CD4-positive, alpha-beta memory T cell (primary cell): ENCODE data around the gene AFG1L. TPM values are rescaled to one million over a fixed set of nuclear protein-coding genes. Genes with fewer than 3 reads are reported as not detected.

Experiments
- CTCF ChIA-PET: fragments of 350-600 bp; sonication (Branson Sonifier 250); formaldehyde crosslinking; loops from one replicate; lab custom pipeline; 2021; ENCODE audit warnings: inconsistent platforms; ENCODE audit not compliant: partially characterized antibody; lab: Charles Lee
- POLR2A ChIA-PET: fragments of 350-600 bp; sonication (Branson Sonifier 250); formaldehyde crosslinking; loops from one replicate; lab custom pipeline; 2021; ENCODE audit not compliant: partially characterized antibody; lab: Charles Lee
- DNase-seq, 5 donors: peaks; one replicate each; pipeline versions ENCODE4 v3.0.0 to v3.0.0-alpha.2; 2020 to 2022; ENCODE audit warnings: mixed read lengths in 1 of 5
- H3K27ac ChIP-seq: one replicate; pipeline ENCODE4 v1.7.0; 2013; ENCODE audit warnings: low read depth, low read length
- H3K27me3 ChIP-seq: 2 replicates; pipeline ENCODE4 v1.7.0; 2013; ENCODE audit warnings: mild to moderate bottlenecking, low read length, moderate library complexity; ENCODE audit not compliant: insufficient read depth
- H3K36me3 ChIP-seq: 2 replicates; pipeline ENCODE4 v1.7.0; 2013; ENCODE audit warnings: mild to moderate bottlenecking, low read length, moderate library complexity; ENCODE audit not compliant: insufficient read depth
- H3K4me1 ChIP-seq: 2 replicates; pipeline ENCODE4 v1.7.0; 2013; ENCODE audit warnings: mild to moderate bottlenecking, low read length, moderate library complexity; ENCODE audit not compliant: insufficient read depth
- H3K4me3 ChIP-seq, 2 donors: one replicate each; pipeline ENCODE4 v1.7.0; 2013; ENCODE audit warnings: low read length in 2 of 2, mild to moderate bottlenecking in 1 of 2
- H3K9me3 ChIP-seq, 2 donors: one replicate each; pipeline ENCODE4 v1.7.0; 2013; ENCODE audit warnings: low read length in 2 of 2, control low read depth in 1 of 2; ENCODE audit not compliant: control insufficient read depth in 1 of 2
- H3K27ac Mint-ChIP-seq, 7 donors: one replicate each; pipeline ENCODE4 v1.8.0; 2020 to 2021; ENCODE audit warnings: mixed read lengths in 7 of 7, mild to moderate bottlenecking in 6 of 7, inconsistent platforms in 3 of 7, moderate library complexity in 3 of 7
- H3K27me3 Mint-ChIP-seq, 2 donors: one replicate each; pipeline ENCODE4 v1.8.0; 2020 to 2021; ENCODE audit warnings: mixed read lengths in 2 of 2
- H3K36me3 Mint-ChIP-seq, 2 donors: one replicate each; pipeline ENCODE4 v1.8.0; 2020 to 2021; ENCODE audit warnings: mixed read lengths in 2 of 2, inconsistent platforms in 1 of 2, mild to moderate bottlenecking in 1 of 2
- H3K4me1 Mint-ChIP-seq, 4 donors: one replicate each; pipeline ENCODE4 v1.8.0; 2020 to 2021; ENCODE audit warnings: mixed read lengths in 4 of 4, mild to moderate bottlenecking in 1 of 4
- H3K4me3 Mint-ChIP-seq, 8 donors: one replicate each; pipeline ENCODE4 v1.8.0; 2020 to 2021; ENCODE audit warnings: mixed read lengths in 8 of 8, mild to moderate bottlenecking in 7 of 8, moderate library complexity in 6 of 8, inconsistent platforms in 3 of 8
- H3K9me3 Mint-ChIP-seq, 8 donors: one replicate each; pipeline ENCODE4 v1.8.0; 2020 to 2021; ENCODE audit warnings: mixed read lengths in 8 of 8, mild to moderate bottlenecking in 5 of 8, inconsistent platforms in 3 of 8, moderate library complexity in 1 of 8
- intact Hi-C: fragments of 100-400 bp; cut with micrococcal nuclease; formaldehyde crosslinking; loops from one replicate; pipeline ENCODE4 v1.15.1; 2023
- polyA plus RNA-seq, 2 donors: library from polyadenylated mRNA; unstranded; fragments of 300-500 nt; fragmentation: Illumina TruSeq; gene quantifications; one replicate each; pipeline ENCODE4 v1.2.3, GENCODE V29; 2021
- total RNA-seq, 2 experiments: library from RNA; stranded (reverse); gene quantifications; one replicate each; pipeline ENCODE4 v1.2.3, GENCODE V29; 2021

Gene AFG1L
- total and polyA plus RNA-seq, 4 experiments from 2014 or later, result 1.5 to 6.6 (median 4.5) TPM

- no peaks in the 10 kb centered on the region for H3K4me1 Mint-ChIP-seq
- no peaks in the 10 kb centered on the region for H3K27me3 Mint-ChIP-seq
- POLR2A ChIA-PET, result no interaction called here
- no peak for DNase-seq
- H3K27me3 ChIP-seq, result no peaks in the 10 kb centered on the region
- no peak overlapping the region for H3K27ac ChIP-seq
- H3K4me3 Mint-ChIP-seq, result no peak overlapping the region
- no peaks in the 10 kb centered on the region for H3K36me3 ChIP-seq
- no peaks in the 10 kb centered on the region for H3K9me3 Mint-ChIP-seq
- no peaks in the 10 kb centered on the region for H3K36me3 Mint-ChIP-seq
- H3K4me1 ChIP-seq, result no peaks in the 10 kb centered on the region
- CTCF ChIA-PET, result interaction anchor here (0.5 kb wide), 1 partner anchor 525 kb away, joined by 3 read pairs; no protein-coding TSS in a partner anchor
- no peak overlapping the region for H3K27ac Mint-ChIP-seq
- H3K9me3 ChIP-seq, result no peaks in the 10 kb centered on the region
- no peak overlapping the region for H3K4me3 ChIP-seq
- intact Hi-C loops, result no loop called here
Measured at GRCh38 chr6:108421366-108421765, 126.5 kb downstream of the AFG1L start.

GRCh38 chr6:108423982-108424705, 129.3 kb downstream of the AFG1L start:
- Histone ChIP-seq H3K4me3 (no peak overlapping the region), H3K27ac (no peak overlapping the region), H3K9me3 (no peaks in the 10 kb centered on the region), H3K4me1 (no peaks in the 10 kb centered on the region), H3K27me3 (no peaks in the 10 kb centered on the region), H3K36me3 (no peaks in the 10 kb centered on the region)
- Mint-ChIP-seq H3K4me1 (no peaks in the 10 kb centered on the region), H3K36me3 (peaks cover 0 to 8% of the 10 kb centered on the region in 2 donors), H3K4me3 (no peak overlapping the region), H3K27me3 (no peaks in the 10 kb centered on the region), H3K9me3 (peaks cover 0 to 2% (median 0%) of the 10 kb centered on the region in 8 donors), H3K27ac (no peak overlapping the region)
- DNase-seq, result no peak
- intact Hi-C loops, result no loop called here
- CTCF ChIA-PET, result no interaction called here
- POLR2A ChIA-PET, result no interaction called here

- H3K4me1 ChIP-seq, result no peaks in the 10 kb centered on the region
- ChIA-PET POLR2A (no interaction called here), CTCF (no interaction called here)
- no peak for DNase-seq
- Mint-ChIP-seq H3K27ac (no peak overlapping the region), H3K36me3 (peaks cover 0 to 14% of the 10 kb centered on the region in 2 donors), H3K27me3 (no peaks in the 10 kb centered on the region), H3K9me3 (peaks cover 0 to 3% (median 0%) of the 10 kb centered on the region in 8 donors), H3K4me3 (no peak overlapping the region), H3K4me1 (no peaks in the 10 kb centered on the region)
- H3K36me3 ChIP-seq, result no peaks in the 10 kb centered on the region
- H3K27ac ChIP-seq, result no peak overlapping the region
- H3K27me3 ChIP-seq, result no peaks in the 10 kb centered on the region
- intact Hi-C loops, result no loop called here
- no peaks in the 10 kb centered on the region for H3K9me3 ChIP-seq
- H3K4me3 ChIP-seq, result no peak overlapping the region
Measured at GRCh38 chr6:108425428-108425827, 130.6 kb downstream of the AFG1L start.

GRCh38 chr6:108432143-108432542, 137.3 kb downstream of the AFG1L start:
- intact Hi-C loops, result no loop called here
- H3K27ac Mint-ChIP-seq, result no peak overlapping the region
- no peak overlapping the region for H3K4me3 Mint-ChIP-seq
- Histone ChIP-seq H3K36me3 (no peaks in the 10 kb centered on the region), H3K4me3 (no peak overlapping the region), H3K9me3 (no peaks in the 10 kb centered on the region), H3K4me1 (peaks cover 3% of the 10 kb centered on the region), H3K27me3 (no peaks in the 10 kb centered on the region), H3K27ac (no peak overlapping the region)
- H3K9me3 Mint-ChIP-seq, result peaks cover 0 to 4% (median 0%) of the 10 kb centered on the region in 8 donors
- POLR2A ChIA-PET, result no interaction called here
- DNase-seq, result no peak
- no peaks in the 10 kb centered on the region for H3K27me3 Mint-ChIP-seq
- H3K36me3 Mint-ChIP-seq, result peaks cover 0 to 26% of the 10 kb centered on the region in 2 donors
- H3K4me1 Mint-ChIP-seq, result peaks cover 0 to 5% (median 3%) of the 10 kb centered on the region in 4 donors
- CTCF ChIA-PET, result no interaction called here

GRCh38 chr6:108432792-108433191, 137.9 kb downstream of the AFG1L start:
- DNase-seq, result no peak
- intact Hi-C loops, result no loop called here
- ChIA-PET CTCF (no interaction called here), POLR2A (no interaction called here)
- Mint-ChIP-seq H3K27me3 (no peaks in the 10 kb centered on the region), H3K27ac (peak overlapping the region in 1 of 7 donors; percentile 19), H3K36me3 (peaks cover 0 to 26% of the 10 kb centered on the region in 2 donors), H3K4me1 (peaks cover 0 to 5% (median 3%) of the 10 kb centered on the region in 4 donors), H3K4me3 (no peak overlapping the region), H3K9me3 (peaks cover 0 to 4% (median 0%) of the 10 kb centered on the region in 8 donors)
- H3K36me3 ChIP-seq, result no peaks in the 10 kb centered on the region
- no peak overlapping the region for H3K27ac ChIP-seq
- H3K4me1 ChIP-seq, result peaks cover 3% of the 10 kb centered on the region
- H3K9me3 ChIP-seq, result no peaks in the 10 kb centered on the region
- H3K4me3 ChIP-seq, result no peak overlapping the region
- no peaks in the 10 kb centered on the region for H3K27me3 ChIP-seq

GRCh38 chr6:108434222-108434621, 139.4 kb downstream of the AFG1L start:
- H3K36me3 ChIP-seq, result no peaks in the 10 kb centered on the region
- H3K27ac Mint-ChIP-seq, result no peak overlapping the region
- H3K4me3 ChIP-seq, result no peak overlapping the region
- peaks cover 0 to 5% (median 3%) of the 10 kb centered on the region in 4 donors for H3K4me1 Mint-ChIP-seq
- no peak overlapping the region for H3K27ac ChIP-seq
- ChIA-PET POLR2A (no interaction called here), CTCF (no interaction called here)
- no peak for DNase-seq
- H3K9me3 Mint-ChIP-seq, result peaks cover 0 to 4% (median 0%) of the 10 kb centered on the region in 8 donors
- H3K27me3 ChIP-seq, result no peaks in the 10 kb centered on the region
- H3K27me3 Mint-ChIP-seq, result no peaks in the 10 kb centered on the region
- peaks cover 3% of the 10 kb centered on the region for H3K4me1 ChIP-seq
- no peaks in the 10 kb centered on the region for H3K9me3 ChIP-seq
- peak overlapping the region in 1 of 8 donors; percentile 9 for H3K4me3 Mint-ChIP-seq
- H3K36me3 Mint-ChIP-seq, result peaks cover 0 to 17% of the 10 kb centered on the region in 2 donors
- intact Hi-C loops, result no loop called here

GRCh38 chr6:108435391-108435790, 140.5 kb downstream of the AFG1L start:
- Mint-ChIP-seq H3K4me3 (no peak overlapping the region), H3K27ac (no peak overlapping the region), H3K9me3 (peaks cover 0 to 4% (median 0%) of the 10 kb centered on the region in 8 donors), H3K27me3 (no peaks in the 10 kb centered on the region), H3K36me3 (peaks cover 0 to 12% of the 10 kb centered on the region in 2 donors), H3K4me1 (peaks cover 0 to 5% (median 3%) of the 10 kb centered on the region in 4 donors)
- Histone ChIP-seq H3K27me3 (no peaks in the 10 kb centered on the region), H3K4me1 (peaks cover 3% of the 10 kb centered on the region), H3K9me3 (no peaks in the 10 kb centered on the region), H3K27ac (no peak overlapping the region), H3K36me3 (no peaks in the 10 kb centered on the region), H3K4me3 (no peak overlapping the region)
- ChIA-PET POLR2A (no interaction called here), CTCF (no interaction called here)
- intact Hi-C loops, result no loop called here
- DNase-seq, result no peak
